Activated CD8-positive, alpha-beta T cell treated with anti-CD3 and anti-CD28 coated beads for 36 hours (primary cell): ENCODE data around the gene CCL22. TPM values are rescaled to one million over a fixed set of nuclear protein-coding genes. Genes with fewer than 3 reads are reported as not detected.

Experiments
- ATAC-seq: fragments of 200-7000 bp; cut with Tn5 transposase; one replicate; pipeline ENCODE4 v1.10.0; 2021; ENCODE audit warnings: mild to moderate bottlenecking, moderate library complexity
- CTCF ChIA-PET: fragments of 350-600 bp; sonication (Branson Sonifier 250); formaldehyde crosslinking; loops from one replicate; lab custom pipeline; 2021; ENCODE audit warnings: antibody characterized with exemption; lab: Charles Lee
- POLR2A ChIA-PET: fragments of 350-600 bp; sonication (Branson Sonifier 250); formaldehyde crosslinking; loops from one replicate; lab custom pipeline; 2021; ENCODE audit warnings: antibody characterized with exemption; lab: Charles Lee
- DNase-seq: peaks from one replicate; pipeline ENCODE4 v3.0.0-alpha.2; 2020
- H3K27ac Mint-ChIP-seq: one replicate; pipeline ENCODE4 v1.8.0; 2021; ENCODE audit warnings: mild to moderate bottlenecking, mixed read lengths
- H3K27me3 Mint-ChIP-seq: one replicate; pipeline ENCODE4 v1.8.0; 2021; ENCODE audit warnings: mixed read lengths
- H3K36me3 Mint-ChIP-seq: one replicate; pipeline ENCODE4 v1.8.0; 2021; ENCODE audit warnings: low read depth, mixed read lengths
- H3K4me1 Mint-ChIP-seq: one replicate; pipeline ENCODE4 v1.8.0; 2021; ENCODE audit warnings: low read depth, mixed read lengths
- H3K4me3 Mint-ChIP-seq: one replicate; pipeline ENCODE4 v1.8.0; 2021; ENCODE audit warnings: mild to moderate bottlenecking, moderate library complexity, mixed read lengths
- H3K9me3 Mint-ChIP-seq: one replicate; pipeline ENCODE4 v1.8.0; 2021; ENCODE audit warnings: mixed read lengths
- CTCF ChIP-seq: fragments of 200-600 bp; IDR thresholded peaks from one replicate; pipeline ENCODE4 v1.8.0; 2022; ENCODE audit warnings: antibody characterized with exemption, mild to moderate bottlenecking
- intact Hi-C: fragments of 100-400 bp; cut with micrococcal nuclease; formaldehyde crosslinking; loops from one replicate; pipeline ENCODE4 v1.10.0; 2022
- total RNA-seq, 2 experiments: library from RNA; stranded (reverse); gene quantifications; one replicate each; pipeline ENCODE4 v1.2.3, GENCODE V29; 2021

CCL22 gene
- total RNA-seq: 1 to 10 TPM; 7.1 to 7.4 TPM

- peak within 1 kb of the TSS; percentile 24 for H3K4me3 Mint-ChIP-seq
- no peaks in the 10 kb centered on the region for H3K9me3 Mint-ChIP-seq
- H3K36me3 Mint-ChIP-seq: no peaks in the 10 kb centered on the region
- H3K4me1 Mint-ChIP-seq: peaks cover 16% of the 10 kb centered on the region
- CTCF ChIA-PET: no interaction called here
- no peaks in the 10 kb centered on the region for H3K27me3 Mint-ChIP-seq
- ATAC-seq (peak; percentile 93), DNase-seq (peak; percentile 79)
- POLR2A ChIA-PET: no interaction called here
- intact Hi-C loops: no loop called here
- H3K27ac Mint-ChIP-seq: peak within 1 kb of the TSS; percentile 20
- TF ChIP-seq CTCF: no peak
These were observed at the start of gene CCL22 for GRCh38 chr16:57358527-57359095. Gene CCL22, plus strand, starts transcription at chr16:57358783. Its CDS starts 34 bp downstream, at chr16:57358817.

- Mint-ChIP-seq H3K27me3 (no peaks in the 10 kb centered on the region), H3K27ac (no peak overlapping the region), H3K36me3 (no peaks in the 10 kb centered on the region), H3K4me3 (no peak overlapping the region), H3K4me1 (peaks cover 28% of the 10 kb centered on the region), H3K9me3 (no peaks in the 10 kb centered on the region)
- CTCF ChIA-PET: interaction anchor here (0.7 to 1.6 kb wide), 3 partner anchors 10 to 106 kb away, joined by 3 to 4 read pairs (median 3); no protein-coding TSS in a partner anchor
- POLR2A ChIA-PET: no interaction called here
- ATAC-seq: no peak
- intact Hi-C loops: no loop called here
- DNase-seq: no peak
- TF ChIP-seq CTCF: no peak
These were observed 47.8 kb upstream of the CCL22 start for GRCh38 chr16:57310801-57311200.

GRCh38 chr16:57313509-57313908 lies 45.1 kb upstream of the CCL22 start:
- ChIA-PET POLR2A (interaction anchor here (1.9 kb wide), 1 partner anchor 103 kb away, joined by 8 read pairs; no protein-coding TSS in a partner anchor), CTCF (interaction anchor here (1.1 to 1.5 kb wide), 4 partner anchors 9 to 106 kb away, joined by 3 to 16 read pairs (median 6); no protein-coding TSS in a partner anchor)
- intact Hi-C loops: no loop called here
- Mint-ChIP-seq H3K4me1 (peaks cover 28% of the 10 kb centered on the region), H3K36me3 (no peaks in the 10 kb centered on the region), H3K27ac (peak overlapping the region; percentile 13), H3K27me3 (no peaks in the 10 kb centered on the region), H3K4me3 (no peak overlapping the region), H3K9me3 (no peaks in the 10 kb centered on the region)
- ATAC-seq (no peak), DNase-seq (no peak)
- no peak for TF ChIP-seq CTCF

GRCh38 chr16:57314161-57314785 lies 44.3 kb upstream of the CCL22 start:
- Mint-ChIP-seq H3K9me3 (no peaks in the 10 kb centered on the region), H3K4me1 (peaks cover 25% of the 10 kb centered on the region), H3K36me3 (no peaks in the 10 kb centered on the region), H3K4me3 (no peak overlapping the region), H3K27ac (peak overlapping the region; percentile 43), H3K27me3 (no peaks in the 10 kb centered on the region)
- POLR2A ChIA-PET: interaction anchor here (0.6 to 1.9 kb wide), 3 partner anchors 9 to 133 kb away, joined by 3 to 8 read pairs (median 4); partner anchors contain the start of genes CIAPIN1 and COQ9
- intact Hi-C loops: no loop called here
- CTCF ChIA-PET: interaction anchor here (1.1 to 1.5 kb wide), 5 partner anchors 8 to 105 kb away, joined by 3 to 16 read pairs (median 4); no protein-coding TSS in a partner anchor
- no peak for TF ChIP-seq CTCF
- ATAC-seq (peak; percentile 81), DNase-seq (no peak)

GRCh38 chr16:57315416-57315815 lies 43.2 kb upstream of the CCL22 start:
- Mint-ChIP-seq H3K27me3 (no peaks in the 10 kb centered on the region), H3K9me3 (no peaks in the 10 kb centered on the region), H3K36me3 (no peaks in the 10 kb centered on the region), H3K4me1 (peaks cover 21% of the 10 kb centered on the region), H3K4me3 (no peak overlapping the region), H3K27ac (no peak overlapping the region)
- intact Hi-C loops: no loop called here
- POLR2A ChIA-PET: interaction anchor here (1.9 kb wide), 1 partner anchor 101 kb away, joined by 8 read pairs; no protein-coding TSS in a partner anchor
- no peak for TF ChIP-seq CTCF
- ATAC-seq (no peak), DNase-seq (no peak)
- CTCF ChIA-PET: no interaction called here
